Esophagus squamous epithelium (tissue), 5 donors: Measurements from ENCODE around the gene PLA2G4B. TPM values are rescaled to one million over a fixed set of nuclear protein-coding genes. Genes with fewer than 3 reads are reported as not detected.

Experiments
- DNase-seq: peaks from one replicate; lab custom pipeline; 2025; lab: John Stamatoyannopoulos, UW
- H3K27ac ChIP-seq, 4 donors: fragments of 200-600 bp; sonication (generic); one replicate each; pipeline ENCODE4 v1.5.1; 2016 to 2019; ENCODE audit warnings: mild to moderate bottlenecking in 1 of 4
- H3K27me3 ChIP-seq, 4 donors: fragments of 200-600 bp; sonication (generic); 1 replicate in 3 of 4; 2 replicates in 1 of 4; pipeline versions ENCODE4 v1.5.1 to v1.6.0; 2017 to 2021; ENCODE audit warnings: antibody characterized with exemption in 1 of 4
- H3K36me3 ChIP-seq, 3 donors: fragments of 200-600 bp; sonication (generic); one replicate each; pipeline ENCODE4 v1.5.1; 2016 to 2019
- H3K4me1 ChIP-seq, 3 donors: fragments of 200-600 bp; sonication (generic); one replicate each; pipeline ENCODE4 v1.5.1; 2017 to 2019
- H3K4me3 ChIP-seq, 4 donors: fragments of 200-600 bp; sonication (generic); 1 replicate in 3 of 4; 2 replicates in 1 of 4; pipeline ENCODE4 v1.5.1; 2016 to 2019; ENCODE audit warnings: mild to moderate bottlenecking in 2 of 4, moderate library complexity in 1 of 4
- H3K9me3 ChIP-seq, 3 donors: fragments of 200-600 bp; sonication (generic); one replicate each; pipeline ENCODE4 v1.5.1; 2016 to 2019
- CTCF ChIP-seq, 6 experiments: fragments of 450-650 bp in 4 of 6; fragments of 200-600 bp in 2 of 6; sonication (generic) in 2 of 6; IDR thresholded peaks; one replicate each; pipeline ENCODE4 v1.5.1; 2016 to 2019; ENCODE audit warnings: antibody characterized with exemption in 6 of 6, mild to moderate bottlenecking in 4 of 6, moderate library complexity in 4 of 6
- POLR2A ChIP-seq, 4 donors: fragments of 450-650 bp; IDR thresholded peaks; one replicate each; pipeline ENCODE4 v1.6.1; 2017; ENCODE audit warnings: antibody characterized with exemption in 4 of 4, mild to moderate bottlenecking in 4 of 4, moderate library complexity in 3 of 4
- WGBS, 2 donors: methylation state at CpG; one replicate each; pipeline ENCODE4 v1.1.5; 2018; 5-methylcytosine and 5-hydroxymethylcytosine counted together
- intact Hi-C: fragments of 100-400 bp; cut with DNase I; formaldehyde crosslinking; loops from one replicate; pipeline ENCODE4 v1.15.0; 2022
- total RNA-seq, 4 donors: library from RNA; depleted of rRNA; stranded (reverse); fragments of >200 nt; gene quantifications; one replicate each; pipeline ENCODE4 v1.1.0, GENCODE V29; 2016
- donor health status: DM: yes; HTN: yes; CAD: no.

Gene PLA2G4B
- total RNA-seq, 4 donors from 2014 or later = 26.5 to 58.9 (median 39.7) TPM

- Histone ChIP-seq H3K4me3 (no peak overlapping the region), H3K27me3 (peaks cover 0 to 7% (median 0%) of the 10 kb centered on the region in 4 donors), H3K27ac (no peak overlapping the region), H3K4me1 (peaks cover 7 to 17% (median 9%) of the 10 kb centered on the region in 3 donors), H3K36me3 (no peaks in the 10 kb centered on the region), H3K9me3 (no peaks in the 10 kb centered on the region)
- 80 to 93% methylated on average over 3 to 7 of the region's 7 CpGs for WGBS, 2 donors
- DNase-seq = no peak
- no peak for TF ChIP-seq POLR2A (IDR thresholded peaks at IDR 0.05)
- TF ChIP-seq CTCF (IDR thresholded peaks at IDR 0.05) = no peak
- intact Hi-C loops = no loop called here
Measured at GRCh38 chr15:41886741-41887140, 48.1 kb downstream of the PLA2G4B start.

GRCh38 chr15:41887161-41887560 lies 48.5 kb downstream of the PLA2G4B start:
- no peak for DNase-seq
- WGBS, 2 donors = 91 to 94% methylated on average over 5 of the region's 10 CpGs
- no peak for TF ChIP-seq CTCF (IDR thresholded peaks at IDR 0.05)
- TF ChIP-seq POLR2A (IDR thresholded peaks at IDR 0.05) = no peak
- Histone ChIP-seq H3K27me3 (peaks cover 0 to 2% (median 0%) of the 10 kb centered on the region in 4 donors), H3K9me3 (no peaks in the 10 kb centered on the region), H3K36me3 (no peaks in the 10 kb centered on the region), H3K4me1 (peaks cover 4 to 14% (median 7%) of the 10 kb centered on the region in 3 donors), H3K4me3 (no peak overlapping the region), H3K27ac (no peak overlapping the region)
- intact Hi-C loops = no loop called here

GRCh38 chr15:41887893-41888292 lies 49.2 kb downstream of the PLA2G4B start:
- 80 to 85% methylated on average over 2 to 3 of the region's 9 CpGs for WGBS, 2 donors
- DNase-seq = no peak
- Histone ChIP-seq H3K9me3 (no peaks in the 10 kb centered on the region), H3K4me1 (peaks cover under 1 to 14% (median 6%) of the 10 kb centered on the region in 3 donors), H3K4me3 (no peak overlapping the region), H3K27me3 (no peaks in the 10 kb centered on the region), H3K36me3 (no peaks in the 10 kb centered on the region), H3K27ac (no peak overlapping the region)
- TF ChIP-seq POLR2A (IDR thresholded peaks at IDR 0.05) (no peak), CTCF (IDR thresholded peaks at IDR 0.05) (no peak)
- intact Hi-C loops = no loop called here

GRCh38 chr15:41888662-41889253 lies 50.1 kb downstream of the PLA2G4B start:
- H3K36me3 ChIP-seq = no peaks in the 10 kb centered on the region
- H3K27me3 ChIP-seq = no peaks in the 10 kb centered on the region
- H3K4me3 ChIP-seq = no peak overlapping the region
- TF ChIP-seq CTCF (IDR thresholded peaks at IDR 0.05) = no peak
- no peak for TF ChIP-seq POLR2A (IDR thresholded peaks at IDR 0.05)
- no peak overlapping the region for H3K27ac ChIP-seq
- no peak for DNase-seq
- WGBS, 2 donors = 83 to 100% methylated on average over 1 to 4 of the region's 7 CpGs
- H3K4me1 ChIP-seq = peaks cover 1 to 16% (median 9%) of the 10 kb centered on the region in 3 donors
- intact Hi-C loops = no loop called here
- no peaks in the 10 kb centered on the region for H3K9me3 ChIP-seq

GRCh38 chr15:41890050-41890690 lies 51.5 kb downstream of the PLA2G4B start:
- intact Hi-C loops = no loop called here
- TF ChIP-seq POLR2A (IDR thresholded peaks at IDR 0.05) (no peak), CTCF (IDR thresholded peaks at IDR 0.05) (no peak)
- H3K27ac ChIP-seq = no peak overlapping the region
- WGBS, 2 donors = 71 to 87% methylated on average over 2 to 3 of the region's 6 CpGs
- H3K4me1 ChIP-seq = peaks cover 15 to 30% (median 23%) of the 10 kb centered on the region in 3 donors
- DNase-seq = no peak
- H3K27me3 ChIP-seq = no peaks in the 10 kb centered on the region
- H3K4me3 ChIP-seq = no peak overlapping the region
- H3K36me3 ChIP-seq = no peaks in the 10 kb centered on the region
- no peaks in the 10 kb centered on the region for H3K9me3 ChIP-seq
